Activated CD4-positive, alpha-beta T cell treated with anti-CD3 and anti-CD28 coated beads, Interleukin-2, amount 10 ng/mL, durations not matched to agents 7 days and 5 days (primary cell): Measurements from ENCODE around the gene FBXO38. TPM values are rescaled to one million over a fixed set of nuclear protein-coding genes. Genes with fewer than 3 reads are reported as not detected.

ENCODE experiments used
- CTCF ChIA-PET: fragments of 350-600 bp; sonication (Branson Sonifier 250); formaldehyde crosslinking; loops from one replicate; lab custom pipeline; 2021; ENCODE audit warnings: antibody characterized with exemption; lab: Charles Lee
- POLR2A ChIA-PET: fragments of 350-600 bp; sonication (Branson Sonifier 250); formaldehyde crosslinking; loops from one replicate; lab custom pipeline; 2021; ENCODE audit warnings: antibody characterized with exemption; lab: Charles Lee
- DNase-seq: peaks from one replicate; pipeline ENCODE4 v3.0.0-alpha.2; 2020
- H3K27ac Mint-ChIP-seq: one replicate; pipeline ENCODE4 v1.8.0; 2021; ENCODE audit warnings: mild to moderate bottlenecking, moderate library complexity, mixed read lengths
- H3K27me3 Mint-ChIP-seq: one replicate; pipeline ENCODE4 v1.8.0; 2021; ENCODE audit warnings: mixed read lengths
- H3K36me3 Mint-ChIP-seq: one replicate; pipeline ENCODE4 v1.8.0; 2021; ENCODE audit warnings: low read depth, mixed read lengths
- H3K4me1 Mint-ChIP-seq: one replicate; pipeline ENCODE4 v1.8.0; 2021; ENCODE audit warnings: mixed read lengths
- H3K4me3 Mint-ChIP-seq: one replicate; pipeline ENCODE4 v1.8.0; 2021; ENCODE audit warnings: mild to moderate bottlenecking, moderate library complexity, mixed read lengths
- H3K9me3 Mint-ChIP-seq: one replicate; pipeline ENCODE4 v1.8.0; 2021; ENCODE audit warnings: mixed read lengths
- total RNA-seq, 2 experiments: library from RNA; stranded (reverse); gene quantifications; one replicate each; pipeline ENCODE4 v1.2.3, GENCODE V29; 2021

The FBXO38 gene
- total RNA-seq, 2 experiments from 2014 or later = 48.5 to 53.1 TPM

- H3K36me3 Mint-ChIP-seq = no peaks in the 10 kb centered on the region
- CTCF ChIA-PET = interaction anchor here (0.6 kb wide), 1 partner anchor 62 kb away, joined by 3 read pairs; no protein-coding TSS in a partner anchor
These were observed 108.0 kb downstream of the FBXO38 start for GRCh38 chr5:148491793-148492184.

GRCh38 chr5:148492351-148492750 lies 108.6 kb downstream of the FBXO38 start:
- DNase-seq = no peak
- POLR2A ChIA-PET = no interaction called here
- Mint-ChIP-seq H3K4me3 (no peak overlapping the region), H3K4me1 (no peaks in the 10 kb centered on the region), H3K27me3 (peaks cover 22% of the 10 kb centered on the region), H3K36me3 (no peaks in the 10 kb centered on the region), H3K9me3 (no peaks in the 10 kb centered on the region), H3K27ac (no peak overlapping the region)
- CTCF ChIA-PET = interaction anchor here (1.0 kb wide), 1 partner anchor 10 kb away, joined by 4 read pairs; no protein-coding TSS in a partner anchor

More at GRCh38 chr5:148491793-148492184, 108.0 kb downstream of the FBXO38 start:
- no peak for DNase-seq
- Mint-ChIP-seq H3K4me1 (no peaks in the 10 kb centered on the region), H3K27me3 (peaks cover 26% of the 10 kb centered on the region), H3K27ac (no peak overlapping the region), H3K4me3 (no peak overlapping the region), H3K9me3 (no peaks in the 10 kb centered on the region)
- POLR2A ChIA-PET = no interaction called here

Other genes starting within 250 kb of the FBXO38 start
- not detected for gene SPINK14, start 215.4 kb upstream of the FBXO38 start, total RNA-seq
- gene SPINK6, start 180.9 kb upstream of the FBXO38 start, total RNA-seq = not detected
- gene MARCOL, start 145.4 kb upstream of the FBXO38 start, total RNA-seq = not detected
- gene SPINK13, start 115.2 kb upstream of the FBXO38 start, total RNA-seq = not detected
- not detected for gene SPINK7, start 71.5 kb upstream of the FBXO38 start, total RNA-seq
- not detected for gene SPINK9, start 48.4 kb upstream of the FBXO38 start, total RNA-seq